Thoracic aorta (tissue), 2 donors: ENCODE measurements around the gene CCNJL. TPM values are rescaled to one million over a fixed set of nuclear protein-coding genes. Genes with fewer than 3 reads are reported as not detected.

ENCODE experiments used
- ATAC-seq: fragments of 150-250 bp; one replicate; pipeline ENCODE4 v1.8.0; 2017; ENCODE audit warnings: low read depth; ENCODE audit not compliant: insufficient number of reproducible peaks, low FRiP score
- DNase-seq: peaks from one replicate; pipeline ENCODE4 v3.0.0-alpha.2; 2020; ENCODE audit warnings: low spot score
- H3K27ac ChIP-seq, 2 donors: fragments of 200-600 bp; sonication (generic); 1 replicate in 1 of 2; 2 replicates in 1 of 2; pipeline ENCODE4 v1.5.1; 2016; ENCODE audit warnings: mild to moderate bottlenecking in 2 of 2, moderate library complexity in 2 of 2
- H3K27me3 ChIP-seq: fragments of 200-600 bp; sonication (generic); replicated peaks from 2 replicates; pipeline ENCODE4 v1.6.0; 2016; ENCODE audit warnings: mild to moderate bottlenecking; ENCODE audit not compliant: insufficient read depth
- H3K36me3 ChIP-seq: fragments of 200-600 bp; sonication (generic); one replicate; pipeline ENCODE4 v1.5.1; 2016
- H3K4me1 ChIP-seq, 2 donors: fragments of 200-600 bp; sonication (generic); 1 replicate in 1 of 2; 2 replicates in 1 of 2; pipeline versions ENCODE4 v1.5.1 to v1.6.0; 2016; ENCODE audit warnings: low read depth in 2 of 2, mild to moderate bottlenecking in 1 of 2; ENCODE audit not compliant: control insufficient read depth in 1 of 2
- H3K4me3 ChIP-seq: fragments of 200-600 bp; sonication (generic); 2 replicates; pipeline ENCODE4 v1.5.1; 2016; ENCODE audit warnings: mild to moderate bottlenecking
- H3K9me3 ChIP-seq: fragments of 200-600 bp; sonication (generic); 2 replicates; pipeline ENCODE4 v1.5.1; 2016
- CTCF ChIP-seq: fragments of 200-600 bp; sonication (generic); IDR thresholded peaks from one replicate; pipeline ENCODE4 v1.5.1; 2019; ENCODE audit warnings: antibody characterized with exemption
- total RNA-seq, 2 donors: library from RNA; depleted of rRNA; stranded (reverse); fragments of >200 nt; gene quantifications; one replicate each; pipeline versions ENCODE4 v1.1.0 to v1.2.3, GENCODE V29; 2016

Gene CCNJL
- total RNA-seq, 2 donors from 2014 or later = 0.54 to 3.0 TPM

GRCh38 chr5:160280384-160281095 is 31.8 kb downstream of the CCNJL start:
- Histone ChIP-seq H3K4me3 (no peak overlapping the region), H3K27me3 (no peaks in the 10 kb centered on the region), H3K27ac (no peak overlapping the region), H3K4me1 (no peaks in the 10 kb centered on the region), H3K9me3 (no peaks in the 10 kb centered on the region), H3K36me3 (peaks cover 4% of the 10 kb centered on the region)
- DNase-seq (no peak), ATAC-seq (no peak)
- no peak for TF ChIP-seq CTCF

GRCh38 chr5:160278343-160278742 is 34.0 kb downstream of the CCNJL start:
- DNase-seq (no peak), ATAC-seq (no peak)
- no peaks in the 10 kb centered on the region for H3K4me1 ChIP-seq
- H3K36me3 ChIP-seq = peaks cover 4% of the 10 kb centered on the region
- no peaks in the 10 kb centered on the region for H3K27me3 ChIP-seq
- H3K4me3 ChIP-seq = no peak overlapping the region
- TF ChIP-seq CTCF = no peak
- H3K27ac ChIP-seq = no peak overlapping the region
- H3K9me3 ChIP-seq = no peaks in the 10 kb centered on the region

- H3K9me3 ChIP-seq = no peaks in the 10 kb centered on the region
- H3K27me3 ChIP-seq = no peaks in the 10 kb centered on the region
- ATAC-seq = no peak
- H3K27ac ChIP-seq = no peak overlapping the region
- DNase-seq = no peak
- no peak overlapping the region for H3K4me3 ChIP-seq
- H3K4me1 ChIP-seq = peaks cover 0 to 22% of the 10 kb centered on the region in 2 donors
- no peak for TF ChIP-seq CTCF
- H3K36me3 ChIP-seq = peaks cover 2% of the 10 kb centered on the region
Measured at GRCh38 chr5:160274483-160274931, 37.9 kb downstream of the CCNJL start.

- no peak overlapping the region for H3K27ac ChIP-seq
- no peaks in the 10 kb centered on the region for H3K36me3 ChIP-seq
- no peaks in the 10 kb centered on the region for H3K27me3 ChIP-seq
- H3K4me3 ChIP-seq = no peak overlapping the region
- H3K4me1 ChIP-seq = peaks cover 4 to 33% of the 10 kb centered on the region in 2 donors
- ATAC-seq = no peak
- no peak for TF ChIP-seq CTCF
- no peak for DNase-seq
- H3K9me3 ChIP-seq = no peaks in the 10 kb centered on the region
Measured at GRCh38 chr5:160272889-160273288, 39.5 kb downstream of the CCNJL start.

GRCh38 chr5:160272264-160272663 is 40.1 kb downstream of the CCNJL start:
- no peaks in the 10 kb centered on the region for H3K27me3 ChIP-seq
- H3K36me3 ChIP-seq = no peaks in the 10 kb centered on the region
- peaks cover 4 to 33% of the 10 kb centered on the region in 2 donors for H3K4me1 ChIP-seq
- TF ChIP-seq CTCF = no peak
- H3K4me3 ChIP-seq = no peak overlapping the region
- DNase-seq (no peak), ATAC-seq (no peak)
- no peak overlapping the region for H3K27ac ChIP-seq
- H3K9me3 ChIP-seq = no peaks in the 10 kb centered on the region
